GM18517 (cell line): ENCODE measurements around the gene SART1.
A peak's percentile ranks its signal among the peaks of the same experiment; 100 is the strongest.

ENCODE experiments used
- ATAC-seq: cut with Tn5 transposase; IDR thresholded peaks from one replicate; pipeline ENCODE4 v1.9.1; 2021; ENCODE audit warnings: mild to moderate bottlenecking, moderate library complexity; ENCODE audit not compliant: unreplicated experiment

Gene SART1

DNA sequence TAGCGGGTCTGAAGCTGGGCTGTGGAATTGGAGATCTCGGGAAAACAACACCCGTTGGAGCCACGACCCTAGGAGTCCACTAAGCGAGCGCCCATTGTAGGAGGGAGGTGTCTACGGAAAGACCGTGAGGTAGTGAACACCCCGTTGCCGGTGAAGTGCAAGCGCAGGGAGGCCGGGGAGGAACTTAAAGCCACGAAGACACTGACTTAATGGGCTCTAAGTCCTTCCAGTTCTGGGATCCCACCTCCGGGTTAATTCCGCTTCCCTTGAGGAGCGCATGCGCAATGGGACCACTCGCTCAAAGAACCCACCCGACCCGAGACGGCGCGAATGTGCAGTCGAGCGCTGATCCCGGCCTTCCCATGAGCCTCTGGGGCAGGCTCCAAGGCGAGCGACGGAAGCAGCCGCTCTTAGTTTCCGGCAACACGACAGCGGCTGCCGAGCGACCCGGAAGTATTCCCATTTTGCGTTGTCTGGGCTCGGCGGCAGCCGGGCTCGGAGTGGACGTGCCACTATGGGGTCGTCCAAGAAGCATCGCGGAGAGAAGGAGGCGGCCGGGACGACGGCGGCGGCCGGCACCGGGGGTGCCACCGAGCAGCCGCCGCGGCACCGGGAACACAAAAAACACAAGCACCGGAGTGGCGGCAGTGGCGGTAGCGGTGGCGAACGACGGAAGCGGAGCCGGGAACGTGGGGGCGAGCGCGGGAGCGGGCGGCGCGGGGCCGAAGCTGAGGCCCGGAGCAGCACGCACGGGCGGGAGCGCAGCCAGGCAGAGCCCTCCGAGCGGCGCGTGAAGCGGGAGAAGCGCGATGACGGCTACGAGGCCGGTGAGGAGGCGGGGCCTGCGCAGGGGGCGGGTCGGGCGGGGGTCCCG lies at the start of gene SART1:
Gene SART1, plus strand, starts transcription at position 468 of the 874 bp plus-strand sequence. Its CDS starts 47 bp downstream, at position 515.
- peak; percentile 64 for ATAC-seq

DNA sequence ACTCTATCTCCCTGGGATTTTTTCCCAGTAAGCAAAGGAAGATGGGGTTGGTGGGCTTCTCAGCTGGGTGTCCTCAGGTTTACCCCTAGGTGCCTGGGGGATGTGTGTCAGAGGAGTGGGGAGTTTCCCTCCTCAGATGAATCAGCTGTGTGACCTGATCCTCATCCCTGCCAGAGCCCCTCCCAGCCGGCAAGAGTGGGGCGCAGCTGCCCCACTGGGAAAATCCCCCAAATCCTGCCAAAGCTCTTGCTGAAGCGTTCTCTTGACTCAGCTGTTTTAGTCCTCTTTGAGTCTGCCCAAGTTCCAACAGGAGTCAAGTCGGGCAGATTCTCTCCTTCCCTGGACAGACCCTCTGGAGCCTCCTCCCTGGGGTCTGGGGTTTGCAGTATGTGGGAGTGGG lies 48.7 kb upstream of the SART1 start:
- no peak for ATAC-seq

DNA sequence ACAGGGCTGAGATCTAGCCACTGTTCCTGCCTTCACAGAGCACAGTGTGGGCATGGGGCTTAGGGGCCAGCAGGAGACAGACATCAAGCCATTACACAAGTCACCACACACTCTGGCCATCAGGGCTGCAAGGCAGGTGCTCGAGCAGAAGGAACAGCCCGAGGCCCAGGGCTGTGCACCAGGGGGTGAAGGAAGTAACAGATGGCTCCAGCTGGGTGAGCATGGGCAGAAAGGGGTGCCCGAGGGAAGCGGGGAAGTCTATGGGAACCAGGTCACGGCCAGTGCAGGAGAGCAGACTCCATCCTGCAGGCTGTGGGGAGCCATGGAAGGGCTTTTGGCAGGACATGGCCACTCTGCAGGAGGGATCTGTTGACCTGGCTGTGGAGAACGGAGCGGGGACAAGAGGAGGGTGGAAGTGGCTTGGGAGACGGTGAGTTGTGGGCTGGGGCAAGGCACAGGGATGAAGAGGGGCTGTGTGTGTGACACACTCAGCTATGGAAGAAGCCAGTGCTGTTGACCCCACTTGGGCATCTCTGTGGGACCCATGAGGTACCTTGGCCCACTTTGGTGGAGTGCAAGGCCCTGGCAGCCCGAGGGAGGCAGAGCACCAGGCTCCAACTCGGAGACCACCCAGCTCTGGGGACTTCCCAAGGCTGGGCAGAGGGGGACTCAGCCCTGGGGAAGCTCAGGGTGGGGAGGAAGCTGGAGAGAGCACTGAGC lies 46.3 kb upstream of the SART1 start:
- no peak for ATAC-seq

DNA sequence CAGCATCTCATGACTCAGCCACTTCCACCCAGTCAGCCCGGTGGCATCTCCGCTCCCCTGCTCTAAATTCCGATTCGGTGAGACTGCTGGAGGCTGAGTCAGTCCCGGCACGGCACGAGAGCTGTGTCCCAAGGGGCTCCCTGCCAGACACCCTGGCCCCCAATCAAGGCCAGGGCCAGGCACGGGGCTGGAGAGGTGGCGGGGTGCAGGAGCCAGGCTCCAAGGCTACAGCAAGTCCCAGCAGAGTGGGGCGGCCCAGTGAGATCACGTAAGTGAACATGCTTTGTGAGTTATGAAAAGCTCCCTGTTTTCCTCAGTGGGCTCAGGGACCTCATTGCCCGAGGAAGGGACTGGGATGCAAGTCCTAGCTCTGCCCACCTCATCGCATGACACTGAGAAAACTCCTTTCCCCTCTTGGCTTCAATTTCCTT lies 45.7 kb upstream of the SART1 start:
- ATAC-seq, result no peak

DNA sequence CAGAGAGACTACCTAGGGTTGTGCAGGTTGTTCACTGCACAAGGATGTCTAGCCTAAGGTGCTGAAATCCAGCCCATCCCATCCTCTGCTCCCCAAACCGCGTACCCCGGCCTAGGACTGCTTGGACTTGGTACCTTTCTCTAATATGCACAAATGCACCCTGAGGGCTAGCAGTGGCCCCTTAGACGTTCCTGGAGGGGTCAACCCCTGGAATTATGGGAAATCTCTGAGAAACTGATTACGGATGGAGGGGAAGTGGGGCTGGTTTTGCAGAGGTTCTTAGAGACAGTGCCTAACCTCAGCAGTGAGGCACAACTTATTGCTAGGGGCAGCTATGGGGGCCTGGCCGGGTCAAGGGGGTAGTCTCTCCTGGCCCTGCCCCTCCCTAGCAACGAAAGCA lies 45.1 kb upstream of the SART1 start:
- no peak for ATAC-seq

DNA sequence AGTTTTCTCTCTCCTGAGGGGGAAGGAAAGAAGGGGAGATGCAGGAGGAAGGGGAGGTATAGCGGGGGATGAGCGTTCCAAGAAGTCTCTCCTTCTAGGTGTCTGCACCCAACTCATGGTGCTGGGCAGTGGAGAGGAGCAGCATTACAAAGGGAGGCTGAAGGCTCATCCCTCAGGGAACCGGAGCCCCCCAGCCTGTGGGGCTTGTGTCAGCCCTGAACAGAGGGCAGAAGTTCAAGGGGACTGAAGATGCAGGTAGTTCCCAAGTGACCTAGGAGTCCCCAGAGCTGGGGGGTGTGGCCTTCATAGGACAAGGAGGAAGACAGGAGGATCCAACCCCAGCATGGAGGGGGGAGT lies 44.5 kb upstream of the SART1 start:
- no peak for ATAC-seq

GRCh38 chr11:65917434-65918210 lies 43.9 kb upstream of the SART1 start:
- no peak for ATAC-seq

DNA sequence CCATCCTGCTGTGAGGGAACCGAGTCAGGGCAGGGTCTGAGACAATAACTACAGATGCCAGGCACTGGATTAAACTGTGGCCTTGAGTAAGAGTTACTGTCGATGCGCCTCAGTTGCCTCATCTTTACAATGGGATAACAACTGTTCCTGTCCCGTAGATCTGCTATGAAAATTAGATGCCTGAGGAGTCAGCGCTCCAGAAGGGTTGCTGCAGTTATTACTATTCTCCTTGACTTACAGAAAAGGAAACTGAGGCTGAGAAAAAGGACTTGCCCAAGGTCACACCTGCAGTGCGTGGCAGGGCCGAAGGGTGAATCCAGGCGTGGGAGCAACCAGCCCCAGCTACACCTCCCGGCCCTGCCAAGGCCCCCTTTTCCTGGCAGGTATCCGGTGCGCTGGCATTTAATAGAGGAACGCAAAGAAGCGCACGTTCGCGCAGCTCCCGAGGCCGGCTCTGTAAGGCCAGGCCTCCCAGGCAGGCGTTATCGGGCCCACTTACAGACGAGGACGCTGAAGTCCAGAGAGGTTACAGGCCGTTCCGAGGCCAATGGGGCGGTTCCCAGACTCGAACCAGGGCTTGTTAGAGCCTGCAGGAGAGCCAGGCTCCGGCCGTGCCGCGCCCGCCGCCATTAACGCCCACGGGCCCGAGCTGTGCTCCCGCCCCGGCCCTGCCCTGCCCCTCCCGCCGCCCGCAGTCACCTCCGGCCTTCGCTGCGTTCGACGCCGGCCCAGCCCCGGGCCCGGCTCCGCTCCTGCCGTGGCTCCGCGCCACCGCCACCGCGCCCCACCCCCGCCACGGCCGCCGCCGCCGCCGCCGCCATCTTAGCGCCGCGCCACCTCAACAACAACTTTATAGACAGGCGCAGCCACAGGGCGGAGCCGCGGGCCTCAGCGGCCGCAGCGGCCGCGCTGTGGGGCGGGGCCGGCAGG lies 43.1 kb upstream of the SART1 start, which contains the start of gene C11orf68:
Gene C11orf68, minus strand, starts transcription at position 852 of the 930 bp plus-strand sequence. Its CDS starts 31 bp downstream, at position 821.
- ATAC-seq, result peak; percentile 33

DNA sequence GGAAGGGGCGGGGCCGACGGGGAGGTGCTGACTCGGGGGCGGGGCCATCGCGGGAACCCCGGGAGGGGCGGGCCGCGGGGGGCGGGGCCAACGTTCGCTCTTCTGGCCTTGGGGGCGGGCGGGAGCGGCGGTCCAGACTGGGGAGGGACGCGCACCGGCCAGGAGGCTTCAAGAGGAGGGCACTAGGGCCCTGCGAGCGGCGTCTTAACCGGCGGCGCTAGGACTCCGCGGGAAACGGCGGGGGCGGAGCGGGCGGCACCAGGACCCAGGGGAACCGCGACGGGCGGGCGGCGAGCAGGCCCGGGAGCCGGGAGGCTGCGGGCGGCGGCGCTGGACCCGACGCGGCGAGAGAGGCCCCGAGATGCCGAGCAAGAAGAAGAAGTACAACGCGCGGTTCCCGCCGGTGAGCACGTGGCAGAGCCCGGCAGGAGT lies 42.4 kb upstream of the SART1 start, which contains the start of gene DRAP1:
Gene DRAP1, plus strand, starts transcription at position 286 of the 432 bp plus-strand sequence. Its CDS starts 76 bp downstream, at position 362.
- peak; percentile 81 for ATAC-seq

DNA sequence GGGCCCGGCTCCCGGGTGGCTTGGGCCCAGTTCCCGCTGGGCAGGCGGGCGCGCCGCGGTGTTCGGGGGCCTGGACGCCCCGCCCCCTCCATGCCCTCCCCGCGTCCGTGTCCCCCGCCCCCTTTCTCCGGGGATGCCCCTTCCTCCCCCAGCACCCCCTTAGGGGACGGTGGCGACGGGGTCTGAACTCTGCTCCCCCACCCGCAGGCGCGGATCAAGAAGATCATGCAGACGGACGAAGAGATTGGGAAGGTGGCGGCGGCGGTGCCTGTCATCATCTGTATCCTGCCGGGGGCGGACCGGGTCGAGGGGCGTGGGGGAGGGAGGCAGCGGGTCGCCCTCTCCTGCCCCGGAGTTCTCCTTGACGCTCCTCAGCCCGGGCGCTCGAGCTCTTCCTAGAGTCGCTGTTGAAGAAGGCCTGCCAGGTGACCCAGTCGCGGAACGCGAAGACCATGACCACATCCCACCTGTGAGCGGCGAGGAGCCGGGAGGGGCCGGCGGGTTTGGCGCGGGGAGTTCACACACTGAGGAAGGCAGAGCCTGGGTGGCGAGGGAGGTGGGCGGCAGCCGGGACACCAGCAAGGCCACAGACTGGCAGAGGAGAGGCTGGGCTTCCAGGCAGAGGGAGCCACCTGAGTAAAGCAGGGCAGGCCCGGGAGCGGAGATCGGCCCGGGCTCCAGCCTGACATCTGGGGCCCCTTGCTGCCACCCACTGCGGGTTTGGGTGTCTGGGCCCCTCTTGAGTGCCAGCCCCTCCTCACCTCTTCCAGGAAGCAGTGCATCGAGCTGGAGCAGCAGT lies 41.8 kb upstream of the SART1 start:
- peak; percentile 52 for ATAC-seq

DNA sequence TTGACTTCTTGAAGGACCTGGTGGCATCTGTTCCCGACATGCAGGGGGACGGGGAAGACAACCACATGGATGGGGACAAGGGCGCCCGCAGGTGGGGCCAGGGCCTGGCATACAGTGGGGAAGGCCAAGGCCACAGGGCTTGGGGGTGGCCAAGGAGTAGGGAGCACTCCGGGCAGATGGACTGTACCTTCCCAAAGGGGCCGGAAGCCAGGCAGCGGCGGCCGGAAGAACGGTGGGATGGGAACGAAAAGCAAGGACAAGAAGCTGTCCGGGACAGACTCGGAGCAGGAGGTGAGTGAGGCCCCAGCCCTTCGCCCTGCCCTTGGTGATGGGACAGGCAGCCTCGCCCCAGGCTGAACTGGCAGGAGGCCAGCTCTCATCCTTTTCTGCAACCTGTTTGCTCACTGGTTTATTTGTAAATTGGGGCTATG lies 41.1 kb upstream of the SART1 start:
- ATAC-seq, result no peak

- ATAC-seq, result no peak
Measured at GRCh38 chr11:65921033-65921555, 40.4 kb upstream of the SART1 start.

- no peak for ATAC-seq
Measured at GRCh38 chr11:65921876-65922275, 39.7 kb upstream of the SART1 start.

- ATAC-seq, result no peak
Measured at GRCh38 chr11:65922565-65922964, 39.0 kb upstream of the SART1 start.

DNA sequence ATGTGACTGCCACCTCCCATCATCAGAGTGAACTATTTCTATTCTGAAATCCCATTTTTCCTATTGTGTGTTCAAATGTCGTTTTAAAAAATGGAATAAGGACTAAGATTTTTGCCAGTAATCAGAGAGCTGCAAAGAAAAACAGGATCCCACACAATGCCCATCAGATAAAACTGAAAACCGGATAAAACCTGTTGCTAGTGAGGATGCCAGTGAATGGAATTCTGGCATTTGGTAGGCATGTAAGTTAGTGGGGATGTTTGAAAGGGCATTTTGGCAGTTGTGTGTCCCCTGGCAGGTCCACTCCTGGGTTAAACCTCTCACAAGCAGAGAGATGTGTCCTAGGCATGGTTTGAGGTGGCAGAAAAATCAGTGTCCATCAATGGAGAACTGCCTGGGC lies 36.1 kb upstream of the SART1 start:
- no peak for ATAC-seq

DNA sequence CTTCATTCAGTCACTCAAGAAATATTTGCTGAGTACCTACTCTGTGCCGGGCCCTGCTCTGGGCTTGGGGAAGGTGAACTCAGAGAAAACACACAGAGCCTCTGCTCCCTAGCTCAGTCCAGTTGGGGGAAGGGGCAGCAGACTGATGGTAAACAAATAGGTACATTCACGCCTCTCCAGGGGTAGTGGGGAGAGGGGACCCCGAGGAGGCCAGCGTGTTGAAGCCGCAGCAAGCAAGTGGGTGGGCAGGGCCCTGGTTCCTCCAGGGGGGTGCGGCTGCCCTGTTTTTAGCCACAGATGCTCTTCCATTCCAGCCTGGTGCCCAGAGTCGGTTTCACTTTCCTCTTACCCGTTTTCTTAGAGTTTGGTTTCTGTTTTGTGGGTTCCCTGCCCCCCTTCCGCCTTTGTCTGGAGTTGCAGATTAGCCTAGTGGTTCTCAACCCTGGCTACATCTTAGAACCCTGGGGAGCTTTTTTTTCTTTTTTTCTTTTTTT lies 33.6 kb upstream of the SART1 start:
- ATAC-seq, result peak; percentile 67

DNA sequence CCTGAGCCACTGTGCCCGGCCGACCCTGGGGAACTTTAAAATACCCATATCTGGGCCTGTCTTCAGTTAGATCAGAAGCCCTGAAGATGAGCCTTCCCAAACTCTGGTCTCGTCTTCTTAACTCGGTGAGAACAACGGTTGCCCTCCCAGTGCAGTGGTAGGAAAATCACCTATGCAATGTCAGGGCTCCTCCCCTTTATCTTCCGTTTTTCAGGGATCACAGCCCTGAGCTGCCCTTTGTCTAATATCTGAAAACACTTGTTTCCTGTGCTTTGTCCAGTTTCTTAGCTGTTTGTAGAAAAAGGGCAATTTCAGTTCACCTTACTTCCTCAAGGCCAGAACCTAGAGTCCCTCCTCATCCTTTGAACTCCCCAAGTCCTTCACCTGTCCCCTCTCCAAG lies 32.9 kb upstream of the SART1 start:
- no peak for ATAC-seq

GRCh38 chr11:65931773-65932557 lies 29.6 kb upstream of the SART1 start:
- ATAC-seq, result no peak
